Kidney (tissue), 14 donors: ENCODE data around the gene PPFIA4. TPM values are rescaled to one million over a fixed set of nuclear protein-coding genes. Genes with fewer than 3 reads are reported as not detected.

Experiments used
- DNase-seq, 5 donors: peaks; one replicate each; pipeline ENCODE4 v3.0.0-alpha.2; 2013 to 2020
- FAIRE-seq: peaks from 2 replicates; lab custom pipeline; 2012; peaks lifted over from hg19 to GRCh38; lab: Jason Lieb, UNC
- H3K27ac ChIP-seq, 2 donors: one replicate each; pipeline ENCODE4 v1.7.0; 2013; ENCODE audit warnings: low read depth in 2 of 2, low read length in 2 of 2, inconsistent platforms in 1 of 2
- H3K27me3 ChIP-seq: one replicate; pipeline ENCODE4 v1.7.1; 2013; ENCODE audit warnings: low read length, inconsistent platforms; ENCODE audit not compliant: control insufficient read depth, insufficient read depth
- H3K36me3 ChIP-seq, 3 donors: one replicate each; pipeline versions ENCODE4 v1.7.0 to v1.7.1; 2013; ENCODE audit warnings: low read length in 3 of 3, control low read depth in 1 of 3, inconsistent platforms in 1 of 3; ENCODE audit not compliant: insufficient read depth in 3 of 3, control insufficient read depth in 2 of 3
- H3K4me1 ChIP-seq, 3 donors: one replicate each; pipeline versions ENCODE4 v1.7.0 to v1.7.1; 2013; ENCODE audit warnings: low read length in 3 of 3, inconsistent platforms in 1 of 3, low read depth in 1 of 3; ENCODE audit not compliant: control insufficient read depth in 2 of 3, insufficient read depth in 2 of 3
- H3K4me3 ChIP-seq, 3 donors: one replicate each; pipeline versions ENCODE4 v1.7.0 to v1.8.1; 2013; ENCODE audit warnings: low read length in 3 of 3, control low read depth in 1 of 3, inconsistent platforms in 1 of 3
- H3K9ac ChIP-seq, 3 donors: one replicate each; pipeline versions ENCODE4 v1.7.0 to v1.7.1; 2013; ENCODE audit warnings: low read length in 3 of 3, control low read depth in 1 of 3, inconsistent platforms in 1 of 3
- H3K9me3 ChIP-seq, 3 donors: one replicate each; pipeline versions ENCODE4 v1.7.0 to v1.7.1; 2013; ENCODE audit warnings: low read length in 3 of 3, control low read depth in 1 of 3, inconsistent platforms in 1 of 3; ENCODE audit not compliant: control insufficient read depth in 2 of 3, insufficient read depth in 1 of 3
- CTCF ChIP-seq: IDR thresholded peaks from 3 replicates; pipeline ENCODE4 v1.5.1; 2012; ENCODE audit warnings: mild to moderate bottlenecking, moderate library complexity, borderline replicate concordance; ENCODE audit not compliant: insufficient read depth; ENCODE audit errors: extremely low read depth
- intact Hi-C: fragments of 100-400 bp; cut with DNase I; formaldehyde crosslinking; loops from one replicate; pipeline ENCODE4 v1.11.1; 2022
- polyA plus RNA-seq: library from polyadenylated mRNA; stranded (reverse); fragments of 350-450 nt; fragmentation: Illumina TruSeq; extraction: RNeasy Lipid Tissue Mini Kit (QIAGEN cat#74804); gene quantifications from one replicate; pipeline ENCODE4 v1.2.3, GENCODE V29; 2014; ENCODE audit warnings: low read depth, low replicate concordance; ENCODE audit not compliant: insufficient read depth
- total RNA-seq: library from RNA; stranded (reverse); fragmentation: NEBNext Ultra II Directional; extraction: Animal tissue kit (Norgen Biotek cat#: 25700); gene quantifications from one replicate; pipeline ENCODE4 v1.2.1, GENCODE V29; 2021
- donor health status: control.
- donor health status: control.
- donor health status: control.
- donor health status: control.
- donor health status: control.
- donor health status: DM: yes; HTN: yes; CAD: no.
- donor health status: Normal renal cell carcinoma (clear cell type).

Gene PPFIA4
- total and polyA plus RNA-seq, 2 donors from 2014 or later: 1.7 to 5.2 TPM

GRCh38 chr1:203044546-203045250 is 18.4 kb downstream of the PPFIA4 start:
- H3K4me3 ChIP-seq: no peak overlapping the region
- FAIRE-seq (no peak), DNase-seq (peak in 1 of 5 donors; percentile 41)
- no peaks in the 10 kb centered on the region for H3K9me3 ChIP-seq
- TF ChIP-seq CTCF: no peak
- H3K4me1 ChIP-seq: peaks cover 0 to 5% (median 0%) of the 10 kb centered on the region in 3 donors
- intact Hi-C loops: loop anchor here (5.0 kb wide), 1 partner anchor 173 kb away; no protein-coding TSS in a partner anchor
- no peak overlapping the region for H3K27ac ChIP-seq
- H3K9ac ChIP-seq: no peak overlapping the region
- no peaks in the 10 kb centered on the region for H3K36me3 ChIP-seq
- H3K27me3 ChIP-seq: no peaks in the 10 kb centered on the region

- H3K4me3 ChIP-seq: no peak overlapping the region
- FAIRE-seq: no peak
- H3K4me1 ChIP-seq: peaks cover 0 to 3% (median 0%) of the 10 kb centered on the region in 3 donors
- no peak for TF ChIP-seq CTCF
- DNase-seq: peak in 1 of 5 donors; percentile 73
- H3K9me3 ChIP-seq: no peaks in the 10 kb centered on the region
- intact Hi-C loops: no loop called here
- no peak overlapping the region for H3K27ac ChIP-seq
- no peaks in the 10 kb centered on the region for H3K36me3 ChIP-seq
- H3K27me3 ChIP-seq: no peaks in the 10 kb centered on the region
- H3K9ac ChIP-seq: no peak overlapping the region
Observed at GRCh38 chr1:203045336-203045735, 19.0 kb downstream of the PPFIA4 start.

- no peaks in the 10 kb centered on the region for H3K9me3 ChIP-seq
- FAIRE-seq (no peak), DNase-seq (peak in 2 of 5 donors; percentile 48 to 69)
- no peak for TF ChIP-seq CTCF
- no peak overlapping the region for H3K4me3 ChIP-seq
- H3K36me3 ChIP-seq: no peaks in the 10 kb centered on the region
- no peak overlapping the region for H3K27ac ChIP-seq
- H3K4me1 ChIP-seq: peaks cover 0 to 3% (median 0%) of the 10 kb centered on the region in 3 donors
- intact Hi-C loops: no loop called here
- H3K9ac ChIP-seq: no peak overlapping the region
- H3K27me3 ChIP-seq: no peaks in the 10 kb centered on the region
Observed at GRCh38 chr1:203045821-203046594, 19.7 kb downstream of the PPFIA4 start.
